HG02973 (cell line): Measurements from ENCODE around the gene GAMT.

Source experiments
- ATAC-seq: cut with Tn5 transposase; IDR thresholded peaks from one replicate; pipeline ENCODE4 v1.9.1; 2021; ENCODE audit warnings: moderate library complexity; ENCODE audit not compliant: unreplicated experiment

Gene GAMT

DNA sequence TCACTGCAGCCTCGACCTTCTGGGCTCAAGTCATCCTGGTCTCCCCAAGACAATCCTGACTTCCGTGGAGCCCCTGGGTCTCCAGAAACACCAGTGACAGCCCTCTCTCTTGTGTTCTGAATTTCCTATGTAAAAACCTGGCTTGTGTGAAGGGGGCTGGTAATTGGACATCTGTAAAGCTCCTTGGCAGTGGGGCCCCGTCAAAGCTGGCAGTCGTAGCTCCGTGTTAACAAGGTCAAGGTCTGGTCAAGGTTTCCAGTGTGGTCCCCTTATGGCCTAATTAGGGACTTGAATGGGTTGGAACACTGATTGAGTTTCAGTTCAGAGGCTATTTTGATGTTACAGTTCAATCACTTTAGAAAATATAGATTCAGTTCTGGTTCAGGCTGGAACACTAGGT lies 50.5 kb downstream of the GAMT start:
- no peak for ATAC-seq

DNA sequence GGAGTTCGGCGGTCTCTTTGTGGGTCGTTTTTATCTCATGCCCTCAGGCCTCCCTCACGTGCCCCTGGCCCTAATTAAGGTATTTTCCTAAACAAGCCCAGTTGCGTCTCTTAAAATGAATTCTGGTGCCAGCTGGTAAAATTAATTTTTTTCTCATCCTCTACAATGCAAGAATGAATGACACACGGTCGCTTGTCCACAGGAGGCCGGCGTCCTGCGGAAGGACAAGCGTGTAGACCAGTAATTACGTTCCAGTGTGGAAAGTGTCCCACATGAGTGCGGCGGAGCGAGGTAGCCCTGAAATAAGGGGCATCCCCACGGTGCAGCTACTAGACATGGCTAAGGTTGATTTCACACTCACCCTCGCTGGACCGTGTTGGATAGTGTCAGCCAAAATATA lies 52.1 kb downstream of the GAMT start:
- ATAC-seq, result no peak
